Activated naive CD8-positive, alpha-beta T cell treated with anti-CD3 and anti-CD28 coated beads, Interleukin-2, amount 50 U/mL, for 24 hours (primary cell): Measurements from ENCODE around the gene CSPG4.
"Not testable (repeated sequence)": the region's sequence is repeated elsewhere in the genome, so short reads cannot be mapped to it uniquely, and the experiment has no call there.

ENCODE experiments used
- ATAC-seq: fragments of 150-1000 bp; cut with Tn5 transposase; one replicate; pipeline ENCODE4 v1.10.0; 2021
- DNase-seq: peaks from one replicate; pipeline ENCODE4 v3.0.0; 2021
- H3K27ac Mint-ChIP-seq: one replicate; pipeline ENCODE4 v1.8.0; 2021; ENCODE audit warnings: mild to moderate bottlenecking, mixed read lengths
- H3K27me3 Mint-ChIP-seq: one replicate; pipeline ENCODE4 v1.8.0; 2021; ENCODE audit warnings: mixed read lengths
- H3K36me3 Mint-ChIP-seq: one replicate; pipeline ENCODE4 v1.8.0; 2021; ENCODE audit warnings: low read depth, mixed read lengths
- H3K4me1 Mint-ChIP-seq: one replicate; pipeline ENCODE4 v1.8.0; 2021; ENCODE audit warnings: mixed read lengths
- H3K4me3 Mint-ChIP-seq: one replicate; pipeline ENCODE4 v1.8.0; 2021; ENCODE audit warnings: mild to moderate bottlenecking, moderate library complexity, mixed read lengths
- H3K9me3 Mint-ChIP-seq: one replicate; pipeline ENCODE4 v1.8.0; 2021; ENCODE audit warnings: mixed read lengths

Gene CSPG4

GRCh38 chr15:75723171-75723846 lies 10.7 kb upstream of the CSPG4 start:
- no peak for ATAC-seq
- DNase-seq: no peak
- Mint-ChIP-seq H3K27me3 (peaks cover 25% of the 10 kb centered on the region), H3K9me3 (no peaks in the 10 kb centered on the region), H3K36me3 (no peaks in the 10 kb centered on the region), H3K4me1 (peaks cover 15% of the 10 kb centered on the region), H3K4me3 (no peak overlapping the region), H3K27ac (no peak overlapping the region)

- ATAC-seq (no peak), DNase-seq (no peak)
- H3K27ac Mint-ChIP-seq: no peak overlapping the region
- no peaks in the 10 kb centered on the region for H3K9me3 Mint-ChIP-seq
- peaks cover 23% of the 10 kb centered on the region for H3K27me3 Mint-ChIP-seq
- peaks cover 15% of the 10 kb centered on the region for H3K4me1 Mint-ChIP-seq
- H3K36me3 Mint-ChIP-seq: no peaks in the 10 kb centered on the region
- no peak overlapping the region for H3K4me3 Mint-ChIP-seq
Measured at GRCh38 chr15:75721923-75722870, 9.5 kb upstream of the CSPG4 start.

GRCh38 chr15:75721480-75721922 lies 8.9 kb upstream of the CSPG4 start:
- Mint-ChIP-seq H3K27ac (peak overlapping the region; percentile 36), H3K36me3 (no peaks in the 10 kb centered on the region), H3K4me1 (peaks cover 15% of the 10 kb centered on the region), H3K9me3 (no peaks in the 10 kb centered on the region), H3K4me3 (no peak overlapping the region), H3K27me3 (peaks cover 23% of the 10 kb centered on the region)
- DNase-seq (no peak), ATAC-seq (no peak)

GRCh38 chr15:75720787-75721479 lies 8.3 kb upstream of the CSPG4 start:
- Mint-ChIP-seq H3K36me3 (no peaks in the 10 kb centered on the region), H3K27ac (peak overlapping the region; percentile 36), H3K4me3 (no peak overlapping the region), H3K27me3 (peaks cover 23% of the 10 kb centered on the region), H3K9me3 (no peaks in the 10 kb centered on the region), H3K4me1 (peaks cover 15% of the 10 kb centered on the region)
- peak; percentile 70 for DNase-seq
- ATAC-seq: peak; percentile 80

GRCh38 chr15:75720297-75720696 lies 7.6 kb upstream of the CSPG4 start:
- H3K4me1 Mint-ChIP-seq: peaks cover 15% of the 10 kb centered on the region
- no peak overlapping the region for H3K4me3 Mint-ChIP-seq
- H3K9me3 Mint-ChIP-seq: no peaks in the 10 kb centered on the region
- H3K27me3 Mint-ChIP-seq: peaks cover 23% of the 10 kb centered on the region
- ATAC-seq (no peak), DNase-seq (no peak)
- no peak overlapping the region for H3K27ac Mint-ChIP-seq
- no peaks in the 10 kb centered on the region for H3K36me3 Mint-ChIP-seq

- Mint-ChIP-seq H3K4me3 (no peak overlapping the region), H3K27me3 (peaks cover 32% of the 10 kb centered on the region), H3K4me1 (peaks cover 12% of the 10 kb centered on the region), H3K27ac (no peak overlapping the region), H3K36me3 (no peaks in the 10 kb centered on the region), H3K9me3 (no peaks in the 10 kb centered on the region)
- no peak for ATAC-seq
- no peak for DNase-seq
Measured at GRCh38 chr15:75718328-75718727, 5.7 kb upstream of the CSPG4 start.

GRCh38 chr15:75717001-75717400 lies 4.4 kb upstream of the CSPG4 start:
- not testable (repeated sequence) for H3K4me3 Mint-ChIP-seq, H3K27ac Mint-ChIP-seq, H3K36me3 Mint-ChIP-seq, H3K9me3 Mint-ChIP-seq, DNase-seq, ATAC-seq
- H3K27me3 Mint-ChIP-seq: peaks cover 31% of the 10 kb centered on the region
- H3K4me1 Mint-ChIP-seq: peaks cover 10% of the 10 kb centered on the region

- H3K27ac Mint-ChIP-seq, H3K9me3 Mint-ChIP-seq, H3K4me3 Mint-ChIP-seq, ATAC-seq, DNase-seq, H3K36me3 Mint-ChIP-seq, H3K4me1 Mint-ChIP-seq: not testable (repeated sequence)
- H3K27me3 Mint-ChIP-seq: peaks cover 30% of the 10 kb centered on the region
Measured at GRCh38 chr15:75716249-75716950, 3.8 kb upstream of the CSPG4 start.

GRCh38 chr15:75715312-75715832 lies 2.7 kb upstream of the CSPG4 start:
- not testable (repeated sequence) for H3K4me3 Mint-ChIP-seq, H3K27ac Mint-ChIP-seq, H3K4me1 Mint-ChIP-seq

GRCh38 chr15:75714195-75714594 lies 1.5 kb upstream of the CSPG4 start:
- H3K27ac Mint-ChIP-seq: no peak overlapping the region
- no peaks in the 10 kb centered on the region for H3K4me1 Mint-ChIP-seq
- no peak overlapping the region for H3K4me3 Mint-ChIP-seq
- H3K9me3 Mint-ChIP-seq: no peaks in the 10 kb centered on the region
- peaks cover 23% of the 10 kb centered on the region for H3K27me3 Mint-ChIP-seq
- no peak for ATAC-seq
- no peaks in the 10 kb centered on the region for H3K36me3 Mint-ChIP-seq
- no peak for DNase-seq

More at GRCh38 chr15:75715312-75715832, 2.7 kb upstream of the CSPG4 start:
- not testable (repeated sequence) for ATAC-seq, DNase-seq, H3K9me3 Mint-ChIP-seq, H3K36me3 Mint-ChIP-seq
- H3K27me3 Mint-ChIP-seq: peaks cover 23% of the 10 kb centered on the region

GRCh38 chr15:75713338-75713895 lies 769 bp upstream of the CSPG4 start:
- H3K9me3 Mint-ChIP-seq: no peaks in the 10 kb centered on the region
- peaks cover 19% of the 10 kb centered on the region for H3K27me3 Mint-ChIP-seq
- H3K4me1 Mint-ChIP-seq: no peaks in the 10 kb centered on the region
- no peak overlapping the region for H3K4me3 Mint-ChIP-seq
- ATAC-seq (no peak), DNase-seq (no peak)
- no peaks in the 10 kb centered on the region for H3K36me3 Mint-ChIP-seq
- H3K27ac Mint-ChIP-seq: no peak overlapping the region

- H3K36me3 Mint-ChIP-seq, H3K27ac Mint-ChIP-seq, H3K9me3 Mint-ChIP-seq, H3K4me1 Mint-ChIP-seq, DNase-seq, H3K4me3 Mint-ChIP-seq, ATAC-seq: not testable (repeated sequence)
- H3K27me3 Mint-ChIP-seq: peaks cover 17% of the 10 kb centered on the region
Measured at GRCh38 chr15:75711495-75711894, 1.2 kb downstream of the CSPG4 start.

- peaks cover 17% of the 10 kb centered on the region for H3K27me3 Mint-ChIP-seq
- H3K27ac Mint-ChIP-seq, H3K9me3 Mint-ChIP-seq, H3K4me3 Mint-ChIP-seq, H3K4me1 Mint-ChIP-seq, H3K36me3 Mint-ChIP-seq: not testable (repeated sequence)
- DNase-seq: peak; percentile 29
- peak; percentile 67 for ATAC-seq
Measured at GRCh38 chr15:75710874-75711273, 1.8 kb downstream of the CSPG4 start.

GRCh38 chr15:75709458-75709857 lies 3.2 kb downstream of the CSPG4 start:
- DNase-seq, ATAC-seq, H3K4me3 Mint-ChIP-seq, H3K4me1 Mint-ChIP-seq, H3K27ac Mint-ChIP-seq, H3K9me3 Mint-ChIP-seq, H3K36me3 Mint-ChIP-seq: not testable (repeated sequence)
- H3K27me3 Mint-ChIP-seq: peaks cover 15% of the 10 kb centered on the region
